Keratinocyte (primary cell): ENCODE results near the gene TP73. TPM values are rescaled to one million over a fixed set of nuclear protein-coding genes. Genes with fewer than 3 reads are reported as not detected.

Experiments
- DNase-seq: peaks from one replicate; pipeline ENCODE4 v3.0.0-alpha.2; 2011; ENCODE audit warnings: low read depth, missing footprints, low spot score
- FAIRE-seq: peaks from 2 replicates; lab custom pipeline; 2011; peaks lifted over from hg19 to GRCh38; lab: Jason Lieb, UNC
- H2AFZ ChIP-seq: 2 replicates; pipeline ENCODE4 v1.6.0; 2012; ENCODE audit warnings: low read length, control low read depth, inconsistent platforms; ENCODE audit not compliant: control insufficient read depth
- H3K27ac ChIP-seq: 2 replicates; pipeline ENCODE4 v1.5.1; 2011; ENCODE audit warnings: low read length; ENCODE audit not compliant: control insufficient read depth, insufficient read depth
- H3K27me3 ChIP-seq: 3 replicates; pipeline ENCODE4 v1.6.0; 2011; ENCODE audit warnings: low read length; ENCODE audit not compliant: control insufficient read depth, insufficient read depth; ENCODE audit errors: extremely low read depth
- H3K36me3 ChIP-seq, 2 experiments: 2 replicates in 1 of 2; 3 replicates in 1 of 2; pipeline ENCODE4 v1.5.1; 2011; ENCODE audit warnings: low read length in 2 of 2, mild to moderate bottlenecking in 1 of 2; ENCODE audit not compliant: control insufficient read depth in 2 of 2, insufficient read depth in 2 of 2; ENCODE audit errors: extremely low read depth in 1 of 2
- H3K4me1 ChIP-seq: 3 replicates; pipeline ENCODE4 v1.5.1; 2011; ENCODE audit warnings: low read length; ENCODE audit not compliant: control insufficient read depth, insufficient read depth; ENCODE audit errors: extremely low read depth
- H3K4me2 ChIP-seq: 3 replicates; pipeline ENCODE4 v1.6.0; 2011; ENCODE audit warnings: low read depth, low read length; ENCODE audit not compliant: control insufficient read depth, insufficient read depth; ENCODE audit errors: extremely low read depth
- H3K4me3 ChIP-seq, 3 experiments: fragments of 200-600 bp in 1 of 3; sonication (generic) in 1 of 3; 2 replicates in 2 of 3; 3 replicates in 1 of 3; pipeline ENCODE4 v1.5.1; 2011 to 2016; ENCODE audit warnings: low read length in 3 of 3, mild to moderate bottlenecking in 3 of 3, control low read depth in 2 of 3, inconsistent platforms in 1 of 3, low read depth in 1 of 3, mixed read lengths in 1 of 3, mixed run types in 1 of 3, moderate library complexity in 1 of 3; ENCODE audit not compliant: control insufficient read depth in 2 of 3, insufficient read depth in 2 of 3; ENCODE audit errors: extremely low read depth in 1 of 3
- H3K79me2 ChIP-seq: 2 replicates; pipeline ENCODE4 v1.6.0; 2012; ENCODE audit warnings: low read length; ENCODE audit not compliant: control insufficient read depth, insufficient read depth
- H3K9ac ChIP-seq: 3 replicates; pipeline ENCODE4 v1.6.0; 2011; ENCODE audit warnings: low read length; ENCODE audit not compliant: control insufficient read depth, insufficient read depth; ENCODE audit errors: extremely low read depth
- H3K9me1 ChIP-seq: 3 replicates; pipeline ENCODE4 v1.6.0; 2011; ENCODE audit warnings: low read length; ENCODE audit not compliant: control insufficient read depth, insufficient read depth; ENCODE audit errors: extremely low read depth
- H3K9me3 ChIP-seq: 2 replicates; pipeline ENCODE4 v1.5.1; 2012; ENCODE audit warnings: low read depth, low read length; ENCODE audit not compliant: control insufficient read depth
- H4K20me1 ChIP-seq: 3 replicates; pipeline ENCODE4 v1.6.0; 2011; ENCODE audit warnings: low read length; ENCODE audit not compliant: control insufficient read depth, insufficient read depth; ENCODE audit errors: extremely low read depth
- CTCF ChIP-seq, 3 experiments: IDR thresholded peaks in 1 of 3; conservative IDR thresholded peaks in 1 of 3; optimal IDR thresholded peaks in 1 of 3; 2 replicates in 2 of 3; 3 replicates in 1 of 3; pipeline versions ENCODE3 to v1.5.1; 2011; ENCODE audit warnings: low read length in 3 of 3, mild to moderate bottlenecking in 3 of 3, moderate library complexity in 2 of 3, control low read depth in 1 of 3, inconsistent platforms in 1 of 3; ENCODE audit not compliant: insufficient read depth in 2 of 3; ENCODE audit errors: extremely low read depth in 1 of 3
- EZH2 ChIP-seq: IDR thresholded peaks from one replicate; pipeline ENCODE4 v1.6.1; 2012; ENCODE audit warnings: inconsistent platforms, mild to moderate bottlenecking, low read length, moderate library complexity
- dilution Hi-C: fragments of 300-500 bp; cut with MboI; formaldehyde crosslinking; loops from one replicate; pipeline ENCODE4 v1.7.0; 2020; ENCODE audit warnings: low sequenced_read_pairs; ENCODE audit not compliant: extremely low pct_ligation_motif_present
- polyA plus RNA-seq, 5 experiments: library from polyadenylated mRNA; depleted of rRNA in 3 of 5; stranded (reverse) in 3 of 5; stranded (forward) in 1 of 5; unstranded in 1 of 5; fragments of >200 nt; gene quantifications; 1 replicate in 1 of 5; 2 replicates in 3 of 5; 3 replicates in 1 of 5; pipeline versions ENCODE4 v1.2.1 to v1.2.3, GENCODE V29; 2011 to 2012; ENCODE audit warnings: missing spikeins in 2 of 5, low read depth in 1 of 5, low replicate concordance in 1 of 5

Gene TP73
- polyA plus RNA-seq, 1 donor (not counting 4 experiments of a cell fraction or from before 2014, with no cell fraction given): 0.14 TPM

- H3K9me3 ChIP-seq: no peaks in the 10 kb centered on the region
- no peaks in the 10 kb centered on the region for H3K36me3 ChIP-seq
- DNase-seq (no peak), FAIRE-seq (no peak)
- TF ChIP-seq CTCF (optimal IDR thresholded peaks at IDR 0.05 in 1 of 3, IDR thresholded peaks at IDR 0.05 in 1 of 3, conservative IDR thresholded peaks at IDR 0.05 in 1 of 3; ENCODE audit: extremely low read depth in 1 of 3, insufficient read depth in 2 of 3, low read length in 3 of 3): no peak
- TF ChIP-seq EZH2: no peak
- H3K9me1 ChIP-seq: no peaks in the 10 kb centered on the region
- peaks cover 29% of the 10 kb centered on the region for H3K27me3 ChIP-seq
- H3K4me1 ChIP-seq: no peaks in the 10 kb centered on the region
- no peak overlapping the region for H3K27ac ChIP-seq
- dilution Hi-C loops: no loop called here
- no peaks in the 10 kb centered on the region for H3K79me2 ChIP-seq
- no peak overlapping the region for H3K9ac ChIP-seq
- no peak overlapping the region for H3K4me2 ChIP-seq
- no peak overlapping the region for H2AFZ ChIP-seq
- H4K20me1 ChIP-seq: no peaks in the 10 kb centered on the region
- H3K4me3 ChIP-seq: no peak overlapping the region
Observed at GRCh38 chr1:3658231-3658615, 5.9 kb downstream of the TP73 start.

GRCh38 chr1:3659093-3659492, 6.8 kb downstream of the TP73 start:
- no peaks in the 10 kb centered on the region for H3K9me1 ChIP-seq
- peaks cover 20% of the 10 kb centered on the region for H3K27me3 ChIP-seq
- FAIRE-seq: no peak
- TF ChIP-seq CTCF (optimal IDR thresholded peaks at IDR 0.05 in 1 of 3, IDR thresholded peaks at IDR 0.05 in 1 of 3, conservative IDR thresholded peaks at IDR 0.05 in 1 of 3; ENCODE audit: extremely low read depth in 1 of 3, insufficient read depth in 2 of 3, low read length in 3 of 3) (no peak), EZH2 (no peak)
- no peak overlapping the region for H3K9ac ChIP-seq
- H3K27ac ChIP-seq: no peak overlapping the region
- no peak for DNase-seq
- H3K9me3 ChIP-seq: no peaks in the 10 kb centered on the region
- H3K4me2 ChIP-seq: no peak overlapping the region
- H3K36me3 ChIP-seq: no peaks in the 10 kb centered on the region
- no peaks in the 10 kb centered on the region for H4K20me1 ChIP-seq
- dilution Hi-C loops: no loop called here
- no peaks in the 10 kb centered on the region for H3K4me1 ChIP-seq
- H3K4me3 ChIP-seq: no peak overlapping the region
- no peaks in the 10 kb centered on the region for H3K79me2 ChIP-seq
- no peak overlapping the region for H2AFZ ChIP-seq
